ENCODE results near the gene TMEM178B. TPM values are rescaled to one million over a fixed set of nuclear protein-coding genes. Genes with fewer than 3 reads are reported as not detected.

TMEM178B gene
- total RNA-seq, 1 experiment from 2014 or later: 0.39 TPM

- no TSS peak for BruUV-seq (replicated peaks)
- in situ Hi-C loops (cut with HindIII; ENCODE audit: low pct_unique_long_range_greater_than_20kb, low sequenced_read_pairs) (no loop called here), intact Hi-C loops (cut with micrococcal nuclease; ENCODE audit: unreplicated experiment) (no loop called here)
- Histone ChIP-seq H3K27ac (ENCODE audit: low read length) (no peak overlapping the region), H3K4me1 (ENCODE audit: control insufficient read depth, insufficient read depth, low read length) (no peaks in the 10 kb centered on the region; the same call in 1 of the 2 replicates), H3K27me3 (ENCODE audit: control insufficient read depth, insufficient read depth, low read length) (peaks cover 2% of the 10 kb centered on the region; the same call in 1 of the 2 replicates), H3K36me3 (ENCODE audit: control insufficient read depth, insufficient read depth, low read length) (no peaks in the 10 kb centered on the region), H3K4me3 (ENCODE audit: low read depth in 2 of 2, low read length in 2 of 2) (no peak overlapping the region), H3K9me3 (ENCODE audit: control insufficient read depth, insufficient read depth, low read depth, low read length) (no peaks in the 10 kb centered on the region)
- ChIA-PET POLR2A (no interaction called here), CTCF (interaction anchor here (0.6 kb wide), 1 partner anchor 105 kb away, joined by 6 read pairs; no protein-coding TSS in a partner anchor)
- ATAC-seq (no peak), DNase-seq (ENCODE audit: low read depth, low spot score) (no peak)
- TF ChIP-seq REST (IDR thresholded peaks at IDR 0.05; ENCODE audit: insufficient read depth in 1 of 2, low read depth in 2 of 2, low read length in 1 of 2) (no peak), POLR2AphosphoS5 (IDR thresholded peaks at IDR 0.05; ENCODE audit: low read depth, low read length) (no peak), CTCF (IDR thresholded peaks at IDR 0.05) (no peak), SIN3A (IDR thresholded peaks at IDR 0.05; ENCODE audit: borderline replicate concordance, insufficient read depth, low read depth, low read length) (no peak), TCF7L2 (IDR thresholded peaks at IDR 0.05; ENCODE audit: low read depth, low read length) (no peak)
These were observed 284.5 kb downstream of the TMEM178B start for GRCh38 chr7:141358386-141358785.

GRCh38 chr7:141359262-141359661 is 285.4 kb downstream of the TMEM178B start:
- H3K9me3 ChIP-seq (ENCODE audit: control insufficient read depth, insufficient read depth, low read depth, low read length): no peaks in the 10 kb centered on the region
- no peaks in the 10 kb centered on the region for H3K36me3 ChIP-seq (ENCODE audit: control insufficient read depth, insufficient read depth, low read length)
- no peak overlapping the region for H3K27ac ChIP-seq (ENCODE audit: low read length)
- no peak for DNase-seq (ENCODE audit: low read depth, low spot score)
- H3K27me3 ChIP-seq (ENCODE audit: control insufficient read depth, insufficient read depth, low read length): peaks cover 2% of the 10 kb centered on the region; the same call in 1 of the 2 replicates
- no peak for ATAC-seq
- BruUV-seq (replicated peaks): no TSS peak
- CTCF ChIA-PET: no interaction called here
- H3K4me3 ChIP-seq (ENCODE audit: low read depth in 2 of 2, low read length in 2 of 2): no peak overlapping the region
- H3K4me1 ChIP-seq (ENCODE audit: control insufficient read depth, insufficient read depth, low read length): no peaks in the 10 kb centered on the region; the same call in 1 of the 2 replicates
- POLR2A ChIA-PET: no interaction called here
- intact Hi-C loops (cut with micrococcal nuclease; ENCODE audit: unreplicated experiment) (no loop called here), in situ Hi-C loops (cut with HindIII; ENCODE audit: low pct_unique_long_range_greater_than_20kb, low sequenced_read_pairs) (no loop called here)
- TF ChIP-seq SIN3A (IDR thresholded peaks at IDR 0.05; ENCODE audit: borderline replicate concordance, insufficient read depth, low read depth, low read length) (no peak), REST (IDR thresholded peaks at IDR 0.05; ENCODE audit: insufficient read depth in 1 of 2, low read depth in 2 of 2, low read length in 1 of 2) (no peak), TCF7L2 (IDR thresholded peaks at IDR 0.05; ENCODE audit: low read depth, low read length) (no peak), POLR2AphosphoS5 (IDR thresholded peaks at IDR 0.05; ENCODE audit: low read depth, low read length) (no peak), CTCF (IDR thresholded peaks at IDR 0.05) (no peak)

All from Panc1 (cell line).